GM23338 (cell line): Measurements from ENCODE around the gene LLGL1. TPM values are rescaled to one million over a fixed set of nuclear protein-coding genes. Genes with fewer than 3 reads are reported as not detected.

Experiments
- ATAC-seq: fragments of 200-7000 bp; cut with Tn5 transposase; 3 replicates; pipeline ENCODE4 v1.9.1; 2020
- DNase-seq: peaks from one replicate; pipeline ENCODE4 v3.0.0-alpha.2; 2015; ENCODE audit warnings: low spot score
- H2AFZ ChIP-seq: fragments of 200-600 bp; sonication (generic); 2 replicates; pipeline ENCODE4 v1.8.0; 2016; ENCODE audit warnings: antibody characterized with exemption, mild to moderate bottlenecking, moderate library complexity
- H3F3A ChIP-seq: fragments of 200-600 bp; sonication (generic); replicated peaks from 2 replicates; pipeline ENCODE4 v1.8.0; 2017; ENCODE audit warnings: antibody characterized with exemption, mixed run types, low read depth
- H3K27ac ChIP-seq: fragments of 200-600 bp; sonication (generic); 2 replicates; pipeline ENCODE4 v1.6.1; 2016; ENCODE audit warnings: low read depth
- H3K27me3 ChIP-seq: fragments of 200-600 bp; sonication (generic); 2 replicates; pipeline ENCODE4 v1.8.0; 2016; ENCODE audit warnings: mild to moderate bottlenecking, mixed run types, moderate library complexity; ENCODE audit not compliant: insufficient read depth
- H3K36me3 ChIP-seq: fragments of 200-600 bp; sonication (generic); 2 replicates; pipeline ENCODE4 v1.8.0; 2016; ENCODE audit warnings: mild to moderate bottlenecking; ENCODE audit not compliant: insufficient read depth
- H3K4me1 ChIP-seq: fragments of 200-600 bp; sonication (generic); 2 replicates; pipeline ENCODE4 v1.8.0; 2016; ENCODE audit warnings: mild to moderate bottlenecking, moderate library complexity; ENCODE audit not compliant: insufficient read depth
- H3K4me2 ChIP-seq: fragments of 200-600 bp; sonication (generic); 2 replicates; pipeline ENCODE4 v1.7.1; 2017; ENCODE audit warnings: mixed run types
- H3K4me3 ChIP-seq: fragments of 200-600 bp; sonication (generic); 2 replicates; pipeline ENCODE4 v1.6.1; 2016; ENCODE audit warnings: mixed run types
- H3K79me2 ChIP-seq: fragments of 200-600 bp; sonication (generic); replicated peaks from 2 replicates; pipeline ENCODE4 v1.8.0; 2017; ENCODE audit warnings: mild to moderate bottlenecking; ENCODE audit not compliant: insufficient read depth
- H3K9me2 ChIP-seq: fragments of 200-600 bp; sonication (generic); 2 replicates; pipeline ENCODE4 v1.8.0; 2017; ENCODE audit not compliant: insufficient read depth
- H4K20me1 ChIP-seq: fragments of 200-600 bp; sonication (generic); replicated peaks from 2 replicates; pipeline ENCODE4 v1.8.0; 2017; ENCODE audit warnings: mild to moderate bottlenecking; ENCODE audit not compliant: insufficient read depth
- H3K27ac Mint-ChIP-seq: 2 replicates; pipeline ENCODE4 v1.8.0; 2020; ENCODE audit warnings: inconsistent platforms, mild to moderate bottlenecking, moderate library complexity, mixed read lengths
- H3K27me3 Mint-ChIP-seq: 3 replicates; pipeline ENCODE4 v1.8.0; 2022; ENCODE audit warnings: low read depth, mild to moderate bottlenecking, moderate library complexity, mixed read lengths, inconsistent platforms; ENCODE audit not compliant: insufficient read depth, poor library complexity
- H3K36me3 Mint-ChIP-seq: 3 replicates; pipeline ENCODE4 v1.8.0; 2021; ENCODE audit warnings: low read depth, mild to moderate bottlenecking, inconsistent platforms, moderate library complexity, mixed read lengths
- H3K4me1 Mint-ChIP-seq: 3 replicates; pipeline ENCODE4 v1.8.0; 2020; ENCODE audit warnings: mild to moderate bottlenecking, inconsistent platforms, mixed read lengths
- H3K4me3 Mint-ChIP-seq: 3 replicates; pipeline ENCODE4 v1.8.0; 2021; ENCODE audit warnings: moderate library complexity, mild to moderate bottlenecking, inconsistent platforms, mixed read lengths
- H3K9me3 Mint-ChIP-seq: 3 replicates; pipeline ENCODE4 v1.8.0; 2020; ENCODE audit warnings: moderate library complexity, mild to moderate bottlenecking, inconsistent platforms, mixed read lengths
- CREB1 ChIP-seq: fragments of 250-450 bp; sonication (Bioruptor Pico); IDR thresholded peaks from 2 replicates; pipeline ENCODE4 v1.5.0; 2020; ENCODE audit warnings: low read depth, mild to moderate bottlenecking, moderate library complexity
- ETS1 ChIP-seq: IDR thresholded peaks from 2 replicates; pipeline ENCODE4 v1.6.1; 2016; ENCODE audit warnings: antibody characterized with exemption
- EZH2 ChIP-seq: fragments of 200-600 bp; sonication (generic); IDR thresholded peaks from one replicate; pipeline ENCODE4 v1.8.0; 2017; ENCODE audit warnings: antibody characterized with exemption, mild to moderate bottlenecking, low read depth; ENCODE audit not compliant: unreplicated experiment
- JUNB ChIP-seq: IDR thresholded peaks from one replicate; pipeline ENCODE4 v1.6.1; 2016; ENCODE audit warnings: antibody characterized with exemption; ENCODE audit not compliant: unreplicated experiment
- NANOG ChIP-seq: IDR thresholded peaks from 2 replicates; pipeline ENCODE4 v1.6.1; 2016; ENCODE audit warnings: antibody characterized with exemption, borderline replicate concordance
- POLR2AphosphoS5 ChIP-seq: IDR thresholded peaks from 2 replicates; pipeline ENCODE4 v1.6.1; 2016; ENCODE audit warnings: antibody characterized with exemption, low read depth
- STAT1 ChIP-seq: IDR thresholded peaks from one replicate; pipeline ENCODE4 v1.6.1; 2016; ENCODE audit warnings: antibody characterized with exemption; ENCODE audit not compliant: unreplicated experiment
- ZNF331 ChIP-seq: fragments of 250-450 bp; sonication (Bioruptor Pico); IDR thresholded peaks from 2 replicates; pipeline ENCODE4 v1.5.0; 2020; ENCODE audit warnings: low read depth, mild to moderate bottlenecking, moderate library complexity
- polyA plus RNA-seq: library from polyadenylated mRNA; unstranded; fragments of >200 nt; fragmentation: Nextera tagmentation; extraction: Ambion mirVana; gene quantifications from 2 replicates; pipeline ENCODE4 v1.2.1, GENCODE V29; 2016
- total RNA-seq: library from RNA; depleted of rRNA; stranded (reverse); fragments of >200 nt; shearing (Covaris generic); gene quantifications from 2 replicates; pipeline ENCODE4 v1.2.3, GENCODE V29; 2014
- TF ChIP-seq, protein P1 (sequence below): IDR thresholded peaks from one replicate; pipeline ENCODE4 v1.6.1; 2018; ENCODE audit warnings: antibody characterized with exemption; ENCODE audit not compliant: unreplicated experiment
- TF ChIP-seq, protein P2 (sequence below): fragments of 250-450 bp; sonication (Bioruptor Pico); IDR thresholded peaks from 2 replicates; pipeline ENCODE4 v1.5.0; 2020; ENCODE audit warnings: mild to moderate bottlenecking, moderate library complexity
- TF ChIP-seq, protein P3 (sequence below), 2 experiments: fragments of 200-600 bp in 1 of 2; sonication (generic) in 1 of 2; conservative IDR thresholded peaks; 2 replicates each; pipeline versions ENCODE4 v1.5.1 to v1.6.1; 2016 to 2017; ENCODE audit warnings: antibody characterized with exemption in 2 of 2, low read depth in 2 of 2, mild to moderate bottlenecking in 2 of 2, moderate library complexity in 1 of 2

Gene LLGL1
- total and polyA plus RNA-seq, 2 experiments from 2014 or later = 5.9 to 129 TPM

DNA sequence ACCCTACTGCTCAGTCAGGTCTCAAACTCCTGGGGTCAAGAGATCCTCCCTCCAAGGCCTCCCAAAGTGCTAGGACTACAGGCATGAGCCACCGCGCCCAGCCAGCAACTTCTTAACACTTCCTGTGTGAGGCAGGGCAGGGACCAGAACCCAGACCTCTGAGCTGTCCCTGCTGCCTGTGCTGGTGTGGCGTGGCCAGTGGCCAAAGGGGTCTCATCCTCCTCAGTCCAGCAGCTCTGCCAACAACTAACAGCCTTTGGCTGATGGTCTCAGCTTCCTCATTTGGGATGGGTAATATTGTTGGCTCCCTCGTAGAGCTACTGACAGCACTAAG is 1.4 kb upstream of the LLGL1 start:
- Histone ChIP-seq H3K36me3 (no peaks in the 10 kb centered on the region), H3K4me1 (peaks cover 16% of the 10 kb centered on the region), H3K4me2 (peak overlapping the region; percentile 89), H3K27ac (peak overlapping the region; percentile 99), H2AFZ (peak overlapping the region; percentile 61), H3K4me3 (peak overlapping the region; percentile 65), H3F3A (0 out of 2 replicates have a peak, but pooled peaks cover 3% of the 10 kb centered on the region), H3K9me2 (no peaks in the 10 kb centered on the region), H3K79me2 (peaks cover 32% of the 10 kb centered on the region), H3K27me3 (no peaks in the 10 kb centered on the region), H4K20me1 (no peaks in the 10 kb centered on the region; the same call in 1 of the 2 replicates)
- Mint-ChIP-seq H3K4me3 (peak overlapping the region; percentile 87), H3K4me1 (peaks cover 22% of the 10 kb centered on the region), H3K27me3 (peaks cover 13% of the 10 kb centered on the region), H3K27ac (peak overlapping the region; percentile 100), H3K36me3 (no peaks in the 10 kb centered on the region; the same call in 2 of the 3 replicates), H3K9me3 (no peaks in the 10 kb centered on the region)
- ATAC-seq (peak; percentile 4), DNase-seq (no peak)
- TF ChIP-seq ETS1 (no peak), ZNF331 (CRISPR knock-in tag) (no peak), CREB1 (no peak), STAT1 (no peak), JUNB (no peak), NANOG (no peak), POLR2AphosphoS5 (no peak), EZH2 (no peak)
- TF ChIP-seq, protein P1, sequence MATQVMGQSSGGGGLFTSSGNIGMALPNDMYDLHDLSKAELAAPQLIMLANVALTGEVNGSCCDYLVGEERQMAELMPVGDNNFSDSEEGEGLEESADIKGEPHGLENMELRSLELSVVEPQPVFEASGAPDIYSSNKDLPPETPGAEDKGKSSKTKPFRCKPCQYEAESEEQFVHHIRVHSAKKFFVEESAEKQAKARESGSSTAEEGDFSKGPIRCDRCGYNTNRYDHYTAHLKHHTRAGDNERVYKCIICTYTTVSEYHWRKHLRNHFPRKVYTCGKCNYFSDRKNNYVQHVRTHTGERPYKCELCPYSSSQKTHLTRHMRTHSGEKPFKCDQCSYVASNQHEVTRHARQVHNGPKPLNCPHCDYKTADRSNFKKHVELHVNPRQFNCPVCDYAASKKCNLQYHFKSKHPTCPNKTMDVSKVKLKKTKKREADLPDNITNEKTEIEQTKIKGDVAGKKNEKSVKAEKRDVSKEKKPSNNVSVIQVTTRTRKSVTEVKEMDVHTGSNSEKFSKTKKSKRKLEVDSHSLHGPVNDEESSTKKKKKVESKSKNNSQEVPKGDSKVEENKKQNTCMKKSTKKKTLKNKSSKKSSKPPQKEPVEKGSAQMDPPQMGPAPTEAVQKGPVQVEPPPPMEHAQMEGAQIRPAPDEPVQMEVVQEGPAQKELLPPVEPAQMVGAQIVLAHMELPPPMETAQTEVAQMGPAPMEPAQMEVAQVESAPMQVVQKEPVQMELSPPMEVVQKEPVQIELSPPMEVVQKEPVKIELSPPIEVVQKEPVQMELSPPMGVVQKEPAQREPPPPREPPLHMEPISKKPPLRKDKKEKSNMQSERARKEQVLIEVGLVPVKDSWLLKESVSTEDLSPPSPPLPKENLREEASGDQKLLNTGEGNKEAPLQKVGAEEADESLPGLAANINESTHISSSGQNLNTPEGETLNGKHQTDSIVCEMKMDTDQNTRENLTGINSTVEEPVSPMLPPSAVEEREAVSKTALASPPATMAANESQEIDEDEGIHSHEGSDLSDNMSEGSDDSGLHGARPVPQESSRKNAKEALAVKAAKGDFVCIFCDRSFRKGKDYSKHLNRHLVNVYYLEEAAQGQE = no peak
- TF ChIP-seq, protein P2, sequence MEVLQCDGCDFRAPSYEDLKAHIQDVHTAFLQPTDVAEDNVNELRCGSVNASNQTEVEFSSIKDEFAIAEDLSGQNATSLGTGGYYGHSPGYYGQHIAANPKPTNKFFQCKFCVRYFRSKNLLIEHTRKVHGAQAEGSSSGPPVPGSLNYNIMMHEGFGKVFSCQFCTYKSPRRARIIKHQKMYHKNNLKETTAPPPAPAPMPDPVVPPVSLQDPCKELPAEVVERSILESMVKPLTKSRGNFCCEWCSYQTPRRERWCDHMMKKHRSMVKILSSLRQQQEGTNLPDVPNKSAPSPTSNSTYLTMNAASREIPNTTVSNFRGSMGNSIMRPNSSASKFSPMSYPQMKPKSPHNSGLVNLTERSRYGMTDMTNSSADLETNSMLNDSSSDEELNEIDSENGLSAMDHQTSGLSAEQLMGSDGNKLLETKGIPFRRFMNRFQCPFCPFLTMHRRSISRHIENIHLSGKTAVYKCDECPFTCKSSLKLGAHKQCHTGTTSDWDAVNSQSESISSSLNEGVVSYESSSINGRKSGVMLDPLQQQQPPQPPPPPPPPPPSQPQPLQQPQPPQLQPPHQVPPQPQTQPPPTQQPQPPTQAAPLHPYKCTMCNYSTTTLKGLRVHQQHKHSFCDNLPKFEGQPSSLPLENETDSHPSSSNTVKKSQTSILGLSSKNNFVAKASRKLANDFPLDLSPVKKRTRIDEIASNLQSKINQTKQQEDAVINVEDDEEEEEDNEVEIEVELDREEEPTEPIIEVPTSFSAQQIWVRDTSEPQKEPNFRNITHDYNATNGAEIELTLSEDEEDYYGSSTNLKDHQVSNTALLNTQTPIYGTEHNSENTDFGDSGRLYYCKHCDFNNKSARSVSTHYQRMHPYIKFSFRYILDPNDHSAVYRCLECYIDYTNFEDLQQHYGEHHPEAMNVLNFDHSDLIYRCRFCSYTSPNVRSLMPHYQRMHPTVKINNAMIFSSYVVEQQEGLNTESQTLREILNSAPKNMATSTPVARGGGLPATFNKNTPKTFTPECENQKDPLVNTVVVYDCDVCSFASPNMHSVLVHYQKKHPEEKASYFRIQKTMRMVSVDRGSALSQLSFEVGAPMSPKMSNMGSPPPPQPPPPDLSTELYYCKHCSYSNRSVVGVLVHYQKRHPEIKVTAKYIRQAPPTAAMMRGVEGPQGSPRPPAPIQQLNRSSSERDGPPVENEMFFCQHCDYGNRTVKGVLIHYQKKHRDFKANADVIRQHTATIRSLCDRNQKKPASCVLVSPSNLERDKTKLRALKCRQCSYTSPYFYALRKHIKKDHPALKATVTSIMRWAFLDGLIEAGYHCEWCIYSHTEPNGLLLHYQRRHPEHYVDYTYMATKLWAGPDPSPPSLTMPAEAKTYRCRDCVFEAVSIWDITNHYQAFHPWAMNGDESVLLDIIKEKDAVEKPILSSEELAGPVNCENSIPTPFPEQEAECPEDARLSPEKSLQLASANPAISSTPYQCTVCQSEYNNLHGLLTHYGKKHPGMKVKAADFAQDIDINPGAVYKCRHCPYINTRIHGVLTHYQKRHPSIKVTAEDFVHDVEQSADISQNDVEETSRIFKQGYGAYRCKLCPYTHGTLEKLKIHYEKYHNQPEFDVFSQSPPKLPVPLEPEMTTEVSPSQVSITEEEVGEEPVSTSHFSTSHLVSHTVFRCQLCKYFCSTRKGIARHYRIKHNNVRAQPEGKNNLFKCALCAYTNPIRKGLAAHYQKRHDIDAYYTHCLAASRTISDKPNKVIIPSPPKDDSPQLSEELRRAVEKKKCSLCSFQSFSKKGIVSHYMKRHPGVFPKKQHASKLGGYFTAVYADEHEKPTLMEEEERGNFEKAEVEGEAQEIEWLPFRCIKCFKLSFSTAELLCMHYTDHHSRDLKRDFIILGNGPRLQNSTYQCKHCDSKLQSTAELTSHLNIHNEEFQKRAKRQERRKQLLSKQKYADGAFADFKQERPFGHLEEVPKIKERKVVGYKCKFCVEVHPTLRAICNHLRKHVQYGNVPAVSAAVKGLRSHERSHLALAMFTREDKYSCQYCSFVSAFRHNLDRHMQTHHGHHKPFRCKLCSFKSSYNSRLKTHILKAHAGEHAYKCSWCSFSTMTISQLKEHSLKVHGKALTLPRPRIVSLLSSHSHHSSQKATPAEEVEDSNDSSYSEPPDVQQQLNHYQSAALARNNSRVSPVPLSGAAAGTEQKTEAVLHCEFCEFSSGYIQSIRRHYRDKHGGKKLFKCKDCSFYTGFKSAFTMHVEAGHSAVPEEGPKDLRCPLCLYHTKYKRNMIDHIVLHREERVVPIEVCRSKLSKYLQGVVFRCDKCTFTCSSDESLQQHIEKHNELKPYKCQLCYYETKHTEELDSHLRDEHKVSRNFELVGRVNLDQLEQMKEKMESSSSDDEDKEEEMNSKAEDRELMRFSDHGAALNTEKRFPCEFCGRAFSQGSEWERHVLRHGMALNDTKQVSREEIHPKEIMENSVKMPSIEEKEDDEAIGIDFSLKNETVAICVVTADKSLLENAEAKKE (CRISPR knock-in tag) = no peak
- TF ChIP-seq, protein P3, sequence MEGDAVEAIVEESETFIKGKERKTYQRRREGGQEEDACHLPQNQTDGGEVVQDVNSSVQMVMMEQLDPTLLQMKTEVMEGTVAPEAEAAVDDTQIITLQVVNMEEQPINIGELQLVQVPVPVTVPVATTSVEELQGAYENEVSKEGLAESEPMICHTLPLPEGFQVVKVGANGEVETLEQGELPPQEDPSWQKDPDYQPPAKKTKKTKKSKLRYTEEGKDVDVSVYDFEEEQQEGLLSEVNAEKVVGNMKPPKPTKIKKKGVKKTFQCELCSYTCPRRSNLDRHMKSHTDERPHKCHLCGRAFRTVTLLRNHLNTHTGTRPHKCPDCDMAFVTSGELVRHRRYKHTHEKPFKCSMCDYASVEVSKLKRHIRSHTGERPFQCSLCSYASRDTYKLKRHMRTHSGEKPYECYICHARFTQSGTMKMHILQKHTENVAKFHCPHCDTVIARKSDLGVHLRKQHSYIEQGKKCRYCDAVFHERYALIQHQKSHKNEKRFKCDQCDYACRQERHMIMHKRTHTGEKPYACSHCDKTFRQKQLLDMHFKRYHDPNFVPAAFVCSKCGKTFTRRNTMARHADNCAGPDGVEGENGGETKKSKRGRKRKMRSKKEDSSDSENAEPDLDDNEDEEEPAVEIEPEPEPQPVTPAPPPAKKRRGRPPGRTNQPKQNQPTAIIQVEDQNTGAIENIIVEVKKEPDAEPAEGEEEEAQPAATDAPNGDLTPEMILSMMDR (conservative IDR thresholded peaks at IDR 0.05; ENCODE audit: low read depth in 2 of 2) = no peak
